Large intestine (tissue), 3 donors: ENCODE results near the gene RSPH1. TPM values are rescaled to one million over a fixed set of nuclear protein-coding genes. Genes with fewer than 3 reads are reported as not detected.

ENCODE experiments used
- DNase-seq, 2 donors: peaks; one replicate each; pipeline versions ENCODE4 v3.0.0 to v3.0.0-alpha.2; 2013
- H3K27ac ChIP-seq: one replicate; pipeline ENCODE4 v1.5.1; 2013; ENCODE audit warnings: low read length
- H3K27me3 ChIP-seq: 2 replicates; pipeline ENCODE4 v1.6.1; 2013; ENCODE audit warnings: low read length; ENCODE audit not compliant: control insufficient read depth, insufficient read depth
- H3K36me3 ChIP-seq: 2 replicates; pipeline ENCODE4 v1.6.1; 2013; ENCODE audit warnings: low read length; ENCODE audit not compliant: control insufficient read depth, insufficient read depth
- H3K4me1 ChIP-seq: one replicate; pipeline ENCODE4 v1.6.1; 2013; ENCODE audit warnings: low read length; ENCODE audit not compliant: control insufficient read depth, insufficient read depth
- H3K4me3 ChIP-seq: one replicate; pipeline ENCODE4 v1.5.1; 2013; ENCODE audit warnings: low read length
- H3K9me3 ChIP-seq: one replicate; pipeline ENCODE4 v1.6.1; 2013; ENCODE audit warnings: mild to moderate bottlenecking, low read depth, low read length, moderate library complexity; ENCODE audit not compliant: control insufficient read depth
- WGBS: methylation state at CpG from one replicate; pipeline ENCODE4 v1.1.5; 2013; ENCODE audit warnings: low lambda C conversion rate; ENCODE audit not compliant: insufficient coverage; 5-methylcytosine and 5-hydroxymethylcytosine counted together
- polyA plus RNA-seq: library from polyadenylated mRNA; unstranded; fragments of 120-200 nt; gene quantifications from one replicate; pipeline ENCODE4 v1.2.1, GENCODE V29; 2013

RSPH1 gene
- polyA plus RNA-seq, 1 donor = 6.0 TPM

- peaks cover 6% of the 10 kb centered on the region for H3K9me3 ChIP-seq
- no peak for DNase-seq
- H3K27ac ChIP-seq = no peak overlapping the region
- H3K27me3 ChIP-seq = no peaks in the 10 kb centered on the region
- WGBS = no CpG with 5 or more reads among the region's 2 CpGs
- no peak overlapping the region for H3K4me3 ChIP-seq
- H3K4me1 ChIP-seq = peaks cover 36% of the 10 kb centered on the region
- no peaks in the 10 kb centered on the region for H3K36me3 ChIP-seq
Observed at GRCh38 chr21:42489006-42489563, 6.9 kb downstream of the RSPH1 start.

- Histone ChIP-seq H3K27ac (no peak overlapping the region), H3K4me3 (no peak overlapping the region), H3K9me3 (peaks cover 6% of the 10 kb centered on the region), H3K36me3 (no peaks in the 10 kb centered on the region), H3K27me3 (no peaks in the 10 kb centered on the region), H3K4me1 (peaks cover 21% of the 10 kb centered on the region)
- no CpG with 5 or more reads among the region's 5 CpGs for WGBS
- no peak for DNase-seq
Observed at GRCh38 chr21:42486531-42486930, 9.5 kb downstream of the RSPH1 start.

- Histone ChIP-seq H3K4me3 (no peak overlapping the region), H3K27me3 (no peaks in the 10 kb centered on the region), H3K27ac (no peak overlapping the region), H3K9me3 (peaks cover 6% of the 10 kb centered on the region), H3K36me3 (no peaks in the 10 kb centered on the region), H3K4me1 (peaks cover 19% of the 10 kb centered on the region)
- no peak for DNase-seq
- no CpG with 5 or more reads among the region's 6 CpGs for WGBS
Observed at GRCh38 chr21:42486072-42486471, 10.0 kb downstream of the RSPH1 start.

GRCh38 chr21:42484966-42485365 lies 11.1 kb downstream of the RSPH1 start:
- 100% methylated on average over 1 of the region's 7 CpGs for WGBS

GRCh38 chr21:42481169-42481568 lies 14.9 kb downstream of the RSPH1 start:
- no peaks in the 10 kb centered on the region for H3K27me3 ChIP-seq
- H3K9me3 ChIP-seq = no peaks in the 10 kb centered on the region
- no peak overlapping the region for H3K4me3 ChIP-seq
- no CpG with 5 or more reads among the region's 4 CpGs for WGBS
- no peaks in the 10 kb centered on the region for H3K36me3 ChIP-seq
- DNase-seq = no peak
- H3K4me1 ChIP-seq = peaks cover 14% of the 10 kb centered on the region
- H3K27ac ChIP-seq = no peak overlapping the region

More at GRCh38 chr21:42484966-42485365, 11.1 kb downstream of the RSPH1 start:
- no peak for DNase-seq
- H3K36me3 ChIP-seq = no peaks in the 10 kb centered on the region
- no peaks in the 10 kb centered on the region for H3K27me3 ChIP-seq
- H3K4me3 ChIP-seq = no peak overlapping the region
- no peak overlapping the region for H3K27ac ChIP-seq
- peaks cover 6% of the 10 kb centered on the region for H3K9me3 ChIP-seq
- peaks cover 10% of the 10 kb centered on the region for H3K4me1 ChIP-seq

- H3K27me3 ChIP-seq = no peaks in the 10 kb centered on the region
- H3K4me1 ChIP-seq = peaks cover 18% of the 10 kb centered on the region
- no peaks in the 10 kb centered on the region for H3K36me3 ChIP-seq
- WGBS = 100% methylated on average over 4 of the region's 10 CpGs
- H3K4me3 ChIP-seq = no peak overlapping the region
- no peak for DNase-seq
- H3K27ac ChIP-seq = no peak overlapping the region
- H3K9me3 ChIP-seq = peaks cover under 1% of the 10 kb centered on the region
Observed at GRCh38 chr21:42480736-42481135, 15.3 kb downstream of the RSPH1 start.

GRCh38 chr21:42479582-42479981 lies 16.4 kb downstream of the RSPH1 start:
- no peak overlapping the region for H3K4me3 ChIP-seq
- H3K27me3 ChIP-seq = no peaks in the 10 kb centered on the region
- DNase-seq = no peak
- H3K4me1 ChIP-seq = peaks cover 28% of the 10 kb centered on the region
- peaks cover 3% of the 10 kb centered on the region for H3K9me3 ChIP-seq
- H3K27ac ChIP-seq = no peak overlapping the region
- H3K36me3 ChIP-seq = no peaks in the 10 kb centered on the region
- no CpG with 5 or more reads among the region's 5 CpGs for WGBS

GRCh38 chr21:42478504-42478903 lies 17.5 kb downstream of the RSPH1 start:
- H3K36me3 ChIP-seq = no peaks in the 10 kb centered on the region
- WGBS = 80% methylated on average over 1 of the region's 7 CpGs
- no peaks in the 10 kb centered on the region for H3K27me3 ChIP-seq
- H3K9me3 ChIP-seq = peaks cover 3% of the 10 kb centered on the region
- H3K27ac ChIP-seq = no peak overlapping the region
- no peak overlapping the region for H3K4me3 ChIP-seq
- peaks cover 37% of the 10 kb centered on the region for H3K4me1 ChIP-seq
- DNase-seq = no peak

GRCh38 chr21:42476388-42477331 lies 19.4 kb downstream of the RSPH1 start:
- H3K36me3 ChIP-seq = no peaks in the 10 kb centered on the region
- no peak for DNase-seq
- peaks cover 3% of the 10 kb centered on the region for H3K9me3 ChIP-seq
- peaks cover 31% of the 10 kb centered on the region for H3K4me1 ChIP-seq
- peak overlapping the region; percentile 20 for H3K27ac ChIP-seq
- no peaks in the 10 kb centered on the region for H3K27me3 ChIP-seq
- 76% methylated on average over 3 of the region's 25 CpGs for WGBS
- H3K4me3 ChIP-seq = no peak overlapping the region

- peak overlapping the region; percentile 20 for H3K27ac ChIP-seq
- DNase-seq = no peak
- H3K4me1 ChIP-seq = peaks cover 34% of the 10 kb centered on the region
- H3K27me3 ChIP-seq = no peaks in the 10 kb centered on the region
- no peak overlapping the region for H3K4me3 ChIP-seq
- H3K9me3 ChIP-seq = peaks cover 3% of the 10 kb centered on the region
- no peaks in the 10 kb centered on the region for H3K36me3 ChIP-seq
- WGBS = no CpG with 5 or more reads among the region's 18 CpGs
Observed at GRCh38 chr21:42475526-42476387, 20.3 kb downstream of the RSPH1 start.
